B cell (primary cell): ENCODE results near the gene EXOC6B. TPM values are rescaled to one million over a fixed set of nuclear protein-coding genes. Genes with fewer than 3 reads are reported as not detected.

Experiments used
- ATAC-seq: fragments of 200-7000 bp; cut with Tn5 transposase; one replicate; pipeline ENCODE4 v1.10.0; 2021; ENCODE audit warnings: low read depth, mild to moderate bottlenecking, moderate number of reproducible peaks, moderate library complexity
- CTCF ChIA-PET: fragments of 350-600 bp; sonication (Branson Sonifier 250); formaldehyde crosslinking; loops from one replicate; lab custom pipeline; 2021; ENCODE audit warnings: antibody characterized with exemption, inconsistent platforms; lab: Charles Lee
- POLR2A ChIA-PET: fragments of 350-600 bp; sonication (Branson Sonifier 250); formaldehyde crosslinking; loops from one replicate; lab custom pipeline; 2021; ENCODE audit warnings: antibody characterized with exemption; lab: Charles Lee
- DNase-seq: peaks from one replicate; pipeline ENCODE4 v3.0.0; 2013
- H2AFZ ChIP-seq: 2 replicates; pipeline ENCODE4 v1.6.1; 2012; ENCODE audit warnings: mild to moderate bottlenecking, low read depth, low read length; ENCODE audit not compliant: insufficient read depth, poor library complexity, severe bottlenecking
- H3K27ac ChIP-seq, 2 donors: 1 replicate in 1 of 2; 2 replicates in 1 of 2; pipeline ENCODE4 v1.5.1; 2012 to 2013; ENCODE audit warnings: low read length in 2 of 2, mild to moderate bottlenecking in 2 of 2, moderate library complexity in 1 of 2
- H3K27me3 ChIP-seq, 4 experiments: fragments of 200-600 bp in 1 of 4; sonication (generic) in 1 of 4; replicated peaks in 1 of 4; 1 replicate in 2 of 4; 2 replicates in 2 of 4; pipeline versions ENCODE4 v1.6.1 to v1.7.0; 2013 to 2016; ENCODE audit warnings: low read length in 3 of 4, mild to moderate bottlenecking in 2 of 4, mixed read lengths in 1 of 4, moderate library complexity in 1 of 4; ENCODE audit not compliant: insufficient read depth in 4 of 4, control insufficient read depth in 3 of 4; ENCODE audit errors: control extremely low read depth in 1 of 4
- H3K36me3 ChIP-seq, 2 experiments: replicated peaks in 1 of 2; 1 replicate in 1 of 2; 2 replicates in 1 of 2; pipeline versions ENCODE4 v1.6.1 to v1.7.1; 2013; ENCODE audit warnings: low read length in 1 of 2; ENCODE audit not compliant: insufficient read depth in 2 of 2, control insufficient read depth in 1 of 2; ENCODE audit errors: control extremely low read depth in 1 of 2, extremely low read depth in 1 of 2
- H3K4me1 ChIP-seq, 2 donors: fragments of 200-600 bp in 1 of 2; sonication (generic) in 1 of 2; 1 replicate in 1 of 2; 2 replicates in 1 of 2; pipeline versions ENCODE4 v1.5.1 to v1.6.1; 2013 to 2017; ENCODE audit warnings: low read length in 2 of 2; ENCODE audit not compliant: control insufficient read depth in 2 of 2, insufficient read depth in 2 of 2
- H3K4me2 ChIP-seq: replicated peaks from 2 replicates; pipeline ENCODE3; 2012; ENCODE audit warnings: mild to moderate bottlenecking, low read depth, low read length; ENCODE audit not compliant: poor library complexity, severe bottlenecking
- H3K4me3 ChIP-seq, 5 experiments: fragments of 200-600 bp in 1 of 5; sonication (generic) in 1 of 5; 1 replicate in 3 of 5; 2 replicates in 2 of 5; pipeline versions ENCODE4 v1.5.1 to v1.7.0; 2011 to 2016; ENCODE audit warnings: low read length in 4 of 5, mild to moderate bottlenecking in 4 of 5, low read depth in 2 of 5, control low read depth in 1 of 5, moderate library complexity in 1 of 5; ENCODE audit not compliant: insufficient read depth in 1 of 5; ENCODE audit errors: control extremely low read depth in 1 of 5, extremely low read depth in 1 of 5
- H3K79me2 ChIP-seq: fragments of 200-600 bp; sonication (generic); one replicate; pipeline ENCODE4 v1.6.0; 2016; ENCODE audit warnings: low read length; ENCODE audit not compliant: control insufficient read depth, insufficient read depth
- H3K9ac ChIP-seq: fragments of 200-600 bp; sonication (generic); 2 replicates; pipeline ENCODE4 v1.6.1; 2017; ENCODE audit warnings: mild to moderate bottlenecking, low read length, moderate library complexity
- H3K9me3 ChIP-seq, 3 donors: one replicate each; pipeline versions ENCODE4 v1.6.1 to v1.7.1; 2013; ENCODE audit warnings: low read length in 2 of 3; ENCODE audit not compliant: control insufficient read depth in 2 of 3, insufficient read depth in 1 of 3; ENCODE audit errors: control extremely low read depth in 1 of 3
- H4K20me1 ChIP-seq: 2 replicates; pipeline ENCODE4 v1.6.0; 2012; ENCODE audit warnings: mild to moderate bottlenecking, low read length; ENCODE audit not compliant: insufficient read depth, control insufficient read depth, poor library complexity, severe bottlenecking
- H3K27ac Mint-ChIP-seq: one replicate; pipeline ENCODE4 v1.8.0; 2021; ENCODE audit warnings: mixed read lengths
- H3K27me3 Mint-ChIP-seq: one replicate; pipeline ENCODE4 v1.8.0; 2021; ENCODE audit warnings: mixed read lengths
- H3K4me1 Mint-ChIP-seq: one replicate; pipeline ENCODE4 v1.8.0; 2021; ENCODE audit warnings: mixed read lengths
- H3K4me3 Mint-ChIP-seq: one replicate; pipeline ENCODE4 v1.8.0; 2021; ENCODE audit warnings: mixed read lengths
- H3K9me3 Mint-ChIP-seq: one replicate; pipeline ENCODE4 v1.8.0; 2022; ENCODE audit warnings: mixed read lengths; ENCODE audit not compliant: insufficient read depth
- CTCF ChIP-seq: fragments of 200-600 bp; IDR thresholded peaks from one replicate; pipeline ENCODE4 v1.8.0; 2022; ENCODE audit warnings: antibody characterized with exemption, mild to moderate bottlenecking
- EZH2 ChIP-seq: IDR thresholded peaks from 2 replicates; pipeline ENCODE4 v1.6.1; 2012; ENCODE audit warnings: borderline replicate concordance, low read depth, mild to moderate bottlenecking, moderate library complexity, low read length; ENCODE audit not compliant: insufficient read depth, poor library complexity, severe bottlenecking
- WGBS: methylation state at CpG from one replicate; pipeline ENCODE4 v1.1.5; 2013; ENCODE audit warnings: missing lambda C conversion rate; ENCODE audit not compliant: insufficient coverage; 5-methylcytosine and 5-hydroxymethylcytosine counted together
- intact Hi-C: fragments of 100-400 bp; cut with micrococcal nuclease; formaldehyde crosslinking; loops from one replicate; pipeline ENCODE4 v1.10.0; 2022
- polyA plus RNA-seq: library from polyadenylated mRNA; depleted of rRNA; stranded (reverse); fragments of >200 nt; gene quantifications from 2 replicates; pipeline ENCODE4 v1.2.3, GENCODE V29; 2012
- total RNA-seq, 2 donors: library from RNA; stranded (reverse); fragments of 120-200 nt in 1 of 2; gene quantifications; 1 replicate in 1 of 2; 2 replicates in 1 of 2; pipeline versions ENCODE4 v1.2.3 to v1.2.4, GENCODE V29; 2013 to 2022

Gene EXOC6B
- total and polyA plus RNA-seq, 2 donors (not counting 1 experiment from before 2014, with no cell fraction given): 4.8 to 22.6 TPM

- H3K4me1 ChIP-seq: no peaks in the 10 kb centered on the region
- no peak overlapping the region for H3K4me2 ChIP-seq
- no peak overlapping the region for H3K4me3 ChIP-seq
- no peaks in the 10 kb centered on the region for H3K27me3 ChIP-seq
- H3K36me3 ChIP-seq: no peaks in the 10 kb centered on the region
- DNase-seq: no peak
- WGBS: no CpG with 5 or more reads among the region's 3 CpGs
- ChIA-PET POLR2A (no interaction called here), CTCF (no interaction called here)
- no peak overlapping the region for H2AFZ ChIP-seq
- H3K9me3 Mint-ChIP-seq: peaks cover 5% of the 10 kb centered on the region
- peaks cover 2% of the 10 kb centered on the region for H3K4me1 Mint-ChIP-seq
- H3K4me3 Mint-ChIP-seq: no peak overlapping the region
- ATAC-seq: no peak
- H3K27me3 Mint-ChIP-seq: no peaks in the 10 kb centered on the region
- H4K20me1 ChIP-seq: no peaks in the 10 kb centered on the region
- no peak overlapping the region for H3K27ac ChIP-seq
- H3K9ac ChIP-seq: no peak overlapping the region
- intact Hi-C loops: no loop called here
- H3K9me3 ChIP-seq: peaks cover 0 to 12% (median 1%) of the 10 kb centered on the region in 3 donors
- H3K79me2 ChIP-seq: no peaks in the 10 kb centered on the region
- no peak for TF ChIP-seq CTCF
- no peak for TF ChIP-seq EZH2
- no peak overlapping the region for H3K27ac Mint-ChIP-seq
Observed at GRCh38 chr2:72613931-72614330, 211.9 kb downstream of the EXOC6B start.

- Histone ChIP-seq H3K4me1 (no peaks in the 10 kb centered on the region), H3K4me3 (no peak overlapping the region), H3K27me3 (no peaks in the 10 kb centered on the region), H2AFZ (no peak overlapping the region), H3K79me2 (no peaks in the 10 kb centered on the region), H3K36me3 (no peaks in the 10 kb centered on the region), H3K4me2 (no peak overlapping the region), H4K20me1 (no peaks in the 10 kb centered on the region), H3K9ac (no peak overlapping the region), H3K9me3 (peaks cover 0 to 9% (median 1%) of the 10 kb centered on the region in 3 donors), H3K27ac (no peak overlapping the region)
- Mint-ChIP-seq H3K4me3 (no peak overlapping the region), H3K4me1 (peaks cover 2% of the 10 kb centered on the region), H3K9me3 (no peaks in the 10 kb centered on the region), H3K27me3 (no peaks in the 10 kb centered on the region), H3K27ac (no peak overlapping the region)
- intact Hi-C loops: no loop called here
- TF ChIP-seq EZH2 (no peak), CTCF (no peak)
- WGBS: 100% methylated on average over 1 of the region's 4 CpGs
- ATAC-seq (no peak), DNase-seq (no peak)
- ChIA-PET POLR2A (no interaction called here), CTCF (no interaction called here)
Observed at GRCh38 chr2:72612614-72613160, 213.1 kb downstream of the EXOC6B start.
